NCI-H2107 treated with DMSO at 0.1 percent for 48 hours (cell line): Measurements from ENCODE around the gene NKD2.
"Not testable (repeated sequence)": the region's sequence is repeated elsewhere in the genome, so short reads cannot be mapped to it uniquely, and the experiment has no call there.

Experiments
- DNase-seq: peaks from one replicate; lab custom pipeline; 2025; ENCODE audit not compliant: unreplicated experiment; lab: John Stamatoyannopoulos, UW

The NKD2 gene

DNA sequence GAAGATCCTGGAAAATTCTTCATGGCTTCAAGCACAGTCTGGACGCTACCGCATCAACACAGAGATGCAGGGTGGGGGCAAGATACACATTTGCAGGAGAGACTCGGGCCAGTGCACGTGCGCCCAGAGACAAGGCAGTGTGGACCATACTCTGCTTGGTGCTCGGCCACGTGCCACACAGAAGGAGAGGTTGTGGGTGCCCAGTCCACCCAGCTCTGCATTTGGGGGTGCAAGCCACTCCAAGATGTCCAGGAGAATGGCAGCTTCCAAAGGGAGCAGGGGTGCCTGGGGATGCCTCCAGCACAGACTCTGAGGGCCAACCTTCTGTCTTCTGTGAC is 4.3 kb downstream of the NKD2 start:
- no peak for DNase-seq

DNA sequence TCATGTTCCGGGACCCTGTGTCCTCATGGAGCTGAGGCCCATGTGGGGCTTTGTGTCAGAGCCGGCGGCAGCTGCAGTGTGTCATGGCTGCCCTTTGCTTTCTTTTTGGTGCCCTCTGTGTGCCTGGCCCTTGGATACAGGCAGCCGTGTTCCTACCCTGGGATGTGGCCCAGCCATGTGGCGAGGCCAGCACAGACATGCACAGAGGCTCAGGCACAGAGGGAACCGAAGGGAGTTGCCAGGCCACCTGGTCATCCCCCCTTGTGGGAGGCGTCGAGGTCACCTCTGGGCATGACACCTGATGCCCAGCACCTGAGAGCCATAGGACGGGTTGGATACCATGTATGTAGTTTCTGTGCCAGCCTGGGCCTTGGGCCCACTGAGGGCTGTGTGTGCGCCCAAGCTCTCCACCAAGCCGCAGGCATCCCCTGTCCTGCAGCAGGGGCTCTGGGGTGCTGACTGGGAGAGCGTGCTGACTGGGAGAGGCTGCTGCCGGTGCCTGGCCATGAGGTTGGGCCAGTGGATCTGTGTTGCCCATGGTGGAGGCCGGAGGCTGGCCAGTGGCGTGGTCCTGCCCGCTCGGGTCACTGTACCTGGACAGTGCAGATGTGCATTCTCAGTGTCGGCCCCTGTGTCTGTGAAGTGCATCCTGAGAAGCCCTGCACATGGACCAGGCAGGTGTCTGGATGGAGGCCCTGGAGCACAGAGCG is 4.8 kb downstream of the NKD2 start:
- DNase-seq, result no peak

DNA sequence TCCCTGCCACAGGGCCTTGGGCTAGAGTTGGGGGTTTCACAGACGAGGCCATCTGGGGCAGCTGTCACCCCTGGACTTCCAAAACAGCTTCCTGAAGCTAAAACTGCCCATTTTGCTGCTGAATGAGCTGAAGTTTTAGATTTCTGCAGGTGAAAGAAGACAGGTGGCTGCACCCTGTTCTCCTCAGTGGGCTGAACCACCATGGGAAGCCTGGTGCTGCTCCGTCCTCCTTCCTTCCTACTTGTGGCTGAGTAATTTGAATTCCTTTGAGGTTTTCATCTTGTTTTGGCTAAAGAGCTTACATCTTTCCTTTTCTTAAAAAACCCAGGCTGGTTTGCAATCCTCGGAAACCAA is 5.3 kb downstream of the NKD2 start:
- no peak for DNase-seq

DNA sequence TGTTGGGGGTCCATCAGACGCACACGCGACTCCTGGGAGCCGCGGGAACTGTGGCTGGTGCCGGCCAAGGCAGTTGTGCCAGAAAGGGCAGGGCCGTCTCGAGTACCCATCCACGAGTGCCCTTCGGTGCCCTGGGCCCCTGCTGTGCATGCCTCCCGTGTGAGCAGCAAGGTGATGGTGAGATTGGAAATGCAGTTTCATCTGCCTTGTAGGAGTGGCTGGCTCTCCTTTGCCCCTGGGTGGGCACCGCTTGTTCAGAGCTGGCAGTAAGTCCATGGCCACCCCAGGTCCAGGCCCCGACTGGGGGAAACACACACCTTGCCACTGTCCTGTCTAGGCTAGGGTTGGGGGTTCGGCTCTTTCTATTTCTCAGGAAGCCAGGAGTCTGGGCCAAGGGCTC is 5.7 kb downstream of the NKD2 start:
- no peak for DNase-seq

- DNase-seq, result no peak
Observed at GRCh38 chr5:1014781-1015221, 6.2 kb downstream of the NKD2 start.

- DNase-seq, result no peak
Observed at GRCh38 chr5:1015507-1015906, 6.9 kb downstream of the NKD2 start.

DNA sequence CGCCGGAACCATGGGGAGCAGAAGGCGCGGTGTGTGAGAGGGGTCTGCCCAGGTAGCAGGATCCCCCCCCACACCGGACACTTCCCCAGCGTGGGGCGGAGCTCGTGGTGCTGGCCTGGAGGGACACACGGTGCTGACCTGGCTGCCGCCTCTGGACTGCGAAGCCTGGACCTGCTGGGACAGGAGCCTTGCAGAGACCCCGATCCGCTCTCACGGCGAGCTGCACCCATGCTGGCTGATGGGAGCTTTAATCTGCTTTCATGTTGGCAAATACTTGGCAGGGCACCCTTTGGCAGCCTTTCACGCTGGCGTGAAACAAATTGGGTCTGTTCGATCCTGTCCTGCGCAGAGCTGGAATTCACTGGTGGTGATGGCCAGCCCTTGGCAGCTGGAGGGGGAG is 7.4 kb downstream of the NKD2 start:
- DNase-seq, result no peak

- no peak for DNase-seq
Observed at GRCh38 chr5:1016476-1016875, 7.9 kb downstream of the NKD2 start.

GRCh38 chr5:1017056-1017455 is 8.5 kb downstream of the NKD2 start:
- DNase-seq, result no peak

GRCh38 chr5:1017691-1018455 is 9.3 kb downstream of the NKD2 start:
- DNase-seq, result no peak

- no peak for DNase-seq
Observed at GRCh38 chr5:1018596-1018995, 10.0 kb downstream of the NKD2 start.

GRCh38 chr5:1019001-1019905 is 10.7 kb downstream of the NKD2 start:
- DNase-seq, result no peak

DNA sequence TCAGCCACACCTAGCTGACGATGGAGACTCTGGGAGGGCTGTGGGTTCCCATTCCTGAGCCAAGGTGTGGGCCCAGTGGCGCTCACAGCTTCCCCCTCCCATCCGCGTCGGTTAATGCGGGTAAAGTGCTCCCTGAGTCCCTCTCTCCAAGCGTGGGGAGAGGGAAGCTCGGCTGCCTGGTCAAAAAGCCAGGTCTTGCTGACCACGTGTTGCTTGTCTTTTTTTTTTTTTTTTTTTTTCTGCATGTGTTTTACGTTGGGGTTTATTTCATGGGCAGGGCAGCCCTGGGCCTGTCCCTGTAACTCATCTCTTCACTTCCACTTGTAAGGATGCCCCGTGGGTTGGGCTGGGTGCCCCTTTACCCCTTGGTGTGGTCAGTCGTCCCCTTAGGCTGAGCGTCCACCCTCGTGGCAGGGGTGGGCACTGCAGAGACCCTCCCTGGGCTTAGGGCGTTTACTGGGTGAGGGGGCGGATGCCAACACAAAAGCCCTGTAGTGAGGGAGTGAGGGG is 11.9 kb downstream of the NKD2 start:
- DNase-seq, result no peak

DNA sequence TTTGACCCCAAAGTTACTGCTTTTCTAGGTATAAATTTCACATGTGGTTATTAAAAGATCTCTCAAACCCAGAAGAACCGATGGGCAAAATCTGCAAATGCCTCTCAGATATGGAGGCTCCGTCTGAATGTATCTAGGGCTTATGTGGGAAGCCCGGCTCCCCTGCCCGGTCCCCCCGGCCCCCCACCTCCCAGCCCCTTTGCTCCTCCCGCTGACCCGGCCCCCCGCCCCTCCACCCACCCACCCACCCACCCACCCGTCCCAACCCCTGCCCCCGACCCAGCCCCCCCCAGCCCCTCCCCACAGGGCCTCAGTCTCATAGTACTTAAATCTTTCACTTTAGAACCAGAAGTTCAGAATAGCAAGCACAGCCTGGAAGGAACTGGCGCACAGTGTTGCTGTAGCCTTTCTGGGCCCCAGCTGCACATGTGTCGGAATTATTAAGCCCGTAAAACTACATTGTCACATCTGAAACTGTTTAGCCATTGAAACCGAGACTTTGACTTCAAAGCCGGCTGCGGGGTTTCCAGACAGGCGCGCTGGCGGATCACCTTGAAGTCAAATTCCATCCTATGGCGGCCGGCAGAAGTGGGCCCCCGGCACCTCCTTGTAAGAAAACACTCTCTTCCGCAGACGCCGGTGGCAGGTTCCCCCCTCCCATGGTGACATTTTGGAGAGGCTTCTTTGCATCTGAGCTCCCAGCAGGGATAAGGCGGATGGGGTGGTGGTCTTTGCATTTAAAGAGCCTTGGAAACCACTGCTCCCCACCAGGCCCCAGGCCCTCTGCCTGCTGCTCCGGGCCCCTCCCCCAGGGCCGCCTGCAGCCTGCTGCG is 12.8 kb downstream of the NKD2 start:
- DNase-seq, result no peak

- DNase-seq, result not testable (repeated sequence)
Observed at GRCh38 chr5:1021969-1022336, 13.4 kb downstream of the NKD2 start.

DNA sequence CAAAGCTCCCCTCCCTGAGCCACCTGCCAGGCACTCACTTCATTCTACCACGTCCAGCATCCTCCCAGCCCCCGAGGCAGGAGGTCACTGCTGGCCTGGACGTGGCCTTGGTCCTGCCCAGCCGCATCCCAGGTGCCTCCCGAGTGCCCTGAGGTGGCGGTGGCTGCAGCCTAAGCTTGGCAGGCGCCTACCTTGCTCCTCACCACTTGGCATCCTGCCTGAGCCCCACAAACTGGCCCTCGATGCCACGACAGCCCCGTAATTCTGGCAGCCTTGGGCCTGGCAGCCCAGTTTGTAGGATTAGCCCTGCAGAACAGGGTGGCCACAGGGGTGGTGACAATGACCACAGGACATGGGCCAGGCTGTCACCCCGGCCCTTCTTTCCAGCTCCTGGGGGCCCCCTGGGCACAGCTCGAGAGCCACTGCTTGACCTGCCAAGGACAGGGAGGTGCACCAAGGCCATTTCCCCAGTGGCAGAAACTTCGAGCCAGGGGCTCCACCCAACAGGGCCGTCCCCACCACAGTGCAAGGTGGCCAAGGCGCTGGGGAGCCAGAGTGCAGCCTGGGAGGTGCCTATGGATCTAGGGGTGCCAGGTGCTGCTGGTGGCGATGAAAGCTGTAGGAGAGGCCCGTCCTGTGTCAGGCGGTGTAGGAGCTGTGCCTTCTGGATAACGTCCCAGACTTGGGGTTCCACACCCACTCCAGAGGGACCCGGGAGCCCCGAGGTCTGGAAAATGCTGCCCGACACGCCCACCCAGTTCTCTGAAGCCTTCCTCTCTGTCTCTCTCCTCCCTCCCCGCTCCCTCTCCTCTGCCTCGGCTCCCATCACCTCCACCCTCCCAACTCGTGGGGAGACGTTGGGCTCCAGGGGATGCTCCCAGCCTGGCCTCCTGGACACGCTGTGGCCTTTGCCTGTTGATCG is 18.4 kb downstream of the NKD2 start:
- no peak for DNase-seq

DNA sequence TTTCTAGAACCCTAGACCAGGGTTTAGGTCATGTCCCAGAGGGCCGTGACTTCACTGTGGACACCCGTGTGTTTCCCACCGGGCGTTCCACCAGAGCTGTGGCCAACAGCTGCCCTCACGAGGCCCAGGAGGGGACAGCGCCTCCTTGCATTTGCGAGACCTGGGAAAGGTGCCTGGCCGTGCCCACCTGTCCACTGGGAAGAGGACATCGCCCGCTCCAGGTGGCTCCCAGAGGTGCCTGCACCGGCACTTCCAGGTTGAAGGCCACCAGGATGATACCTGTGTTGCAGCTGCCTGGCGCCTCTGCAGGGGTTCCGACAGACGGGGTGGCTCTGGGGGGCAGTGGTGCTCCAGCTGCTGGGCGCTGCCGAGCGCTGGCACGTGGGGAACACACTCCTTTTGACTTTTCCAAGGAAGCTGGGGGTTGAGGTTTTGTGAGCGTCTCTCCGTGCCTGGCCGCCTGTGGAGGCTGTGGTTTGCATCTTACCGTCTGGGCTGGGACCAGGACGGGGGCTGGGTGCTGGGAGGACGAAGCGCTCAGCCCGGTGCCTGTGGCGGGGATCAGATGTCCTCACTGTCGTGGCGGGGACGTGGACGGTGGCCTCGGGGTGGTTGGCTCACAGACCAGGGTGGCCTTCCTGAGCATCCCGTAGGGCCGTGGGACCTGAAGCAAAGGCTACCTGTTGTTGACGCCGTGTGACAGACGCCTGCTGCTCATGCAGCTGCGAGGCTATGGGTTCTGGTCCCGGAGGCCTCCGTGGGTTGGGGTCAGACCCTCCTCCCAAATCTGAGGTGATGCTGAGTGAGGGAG is 19.2 kb downstream of the NKD2 start:
- DNase-seq, result no peak

GRCh38 chr5:1028481-1029281 is 20.1 kb downstream of the NKD2 start:
- DNase-seq, result no peak
